Hematopoietic multipotent progenitor cell treated with erythropoietin and hydrocortisone succinate and interleukin-3 and kit ligand, for 17 days (in vitro differentiated cells): ENCODE measurements around the gene TOP2B.

Experiments used
- DNase-seq: peaks from one replicate; pipeline ENCODE4 v3.0.0-alpha.2; 2015; ENCODE audit warnings: low spot score

Gene TOP2B

GRCh38 chr3:25583343-25583742 lies 81.4 kb downstream of the TOP2B start:
- no peak for DNase-seq

DNA sequence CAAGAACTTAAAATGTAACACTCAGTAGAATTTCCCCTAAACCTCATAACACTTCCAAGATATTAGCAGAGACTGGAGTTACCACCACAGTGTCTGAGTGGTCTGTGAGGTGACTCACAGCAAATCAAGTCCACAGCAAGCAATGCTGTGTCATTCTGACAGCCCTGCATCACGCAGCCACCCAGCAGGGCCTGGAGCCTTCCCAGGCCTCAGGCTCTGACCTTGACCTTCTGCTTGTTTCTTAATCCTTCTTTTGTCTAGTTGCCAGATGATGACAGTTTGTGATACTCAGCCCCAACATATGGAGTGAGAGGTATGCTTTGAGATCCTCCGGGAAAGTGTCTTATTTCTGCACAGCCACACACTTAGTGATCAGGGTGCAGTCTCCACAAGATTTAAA lies 82.5 kb downstream of the TOP2B start:
- no peak for DNase-seq

- no peak for DNase-seq
Observed at GRCh38 chr3:25581823-25582222, 82.9 kb downstream of the TOP2B start.

- no peak for DNase-seq
Observed at GRCh38 chr3:25581335-25581734, 83.4 kb downstream of the TOP2B start.

DNA sequence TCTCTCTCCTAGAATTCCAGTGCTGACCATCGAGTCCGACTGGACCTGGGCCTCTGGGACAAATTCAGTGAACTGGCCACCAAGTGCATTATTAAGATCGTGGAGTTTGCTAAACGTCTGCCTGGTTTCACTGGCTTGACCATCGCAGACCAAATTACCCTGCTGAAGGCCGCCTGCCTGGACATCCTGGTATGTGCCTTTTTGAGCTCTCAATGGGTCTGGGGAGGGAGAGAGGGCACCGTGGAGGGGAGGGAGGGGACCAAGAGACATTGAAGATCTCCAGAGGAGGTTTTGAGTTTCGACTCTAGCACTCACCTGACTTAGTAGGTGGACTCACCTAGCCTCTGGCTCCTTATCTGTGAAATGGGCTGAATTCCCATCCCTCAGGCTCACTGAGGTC lies 84.2 kb downstream of the TOP2B start:
- DNase-seq = no peak

DNA sequence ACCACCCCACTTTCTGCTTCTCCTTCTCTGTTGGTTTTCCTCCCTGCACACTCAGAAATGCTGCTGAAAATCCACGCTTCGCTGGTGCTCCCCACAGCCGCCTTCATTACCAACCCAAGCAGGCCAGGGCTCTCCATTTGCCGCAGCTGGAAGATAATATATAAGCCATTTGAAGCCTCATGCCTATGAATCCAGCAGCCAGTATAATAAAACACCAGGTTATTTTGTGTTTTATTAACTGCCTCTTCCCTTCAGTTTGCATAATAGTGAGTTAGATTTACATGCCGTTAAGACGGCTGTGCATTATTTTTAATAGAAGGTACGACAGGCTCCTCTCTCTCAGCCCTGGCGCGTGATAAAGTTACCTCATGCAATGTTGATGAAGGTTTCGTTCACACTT lies 86.6 kb downstream of the TOP2B start:
- no peak for DNase-seq

DNA sequence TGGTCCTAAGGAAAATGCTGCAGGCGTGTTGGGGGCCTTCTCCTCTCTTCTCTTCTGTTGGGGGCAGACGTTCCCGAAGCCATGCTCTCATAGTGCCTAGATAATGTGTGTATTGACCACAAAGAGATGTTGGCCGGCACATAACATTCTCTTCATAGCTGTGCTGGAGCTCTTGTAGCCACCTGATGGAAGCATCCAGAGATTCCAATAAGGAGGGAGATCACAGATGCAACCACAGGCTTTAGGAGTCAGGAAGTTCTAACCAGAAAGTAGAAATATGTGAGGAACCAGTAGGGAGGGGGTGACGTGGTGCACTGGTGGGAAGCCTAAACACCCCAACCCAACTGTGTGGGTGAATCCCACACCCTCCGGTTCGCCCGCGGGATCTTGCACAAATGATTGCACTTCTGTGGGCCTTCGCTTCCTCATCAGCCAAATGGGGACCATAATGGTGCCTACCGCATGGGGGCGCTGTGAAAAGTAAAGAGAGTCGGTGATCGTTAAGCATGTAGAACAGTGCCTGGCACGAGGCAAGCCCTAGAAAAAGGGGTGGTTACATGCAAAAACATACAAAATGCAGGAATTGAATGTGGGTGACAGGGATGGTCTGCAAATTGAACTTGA lies 87.8 kb downstream of the TOP2B start:
- no peak for DNase-seq

DNA sequence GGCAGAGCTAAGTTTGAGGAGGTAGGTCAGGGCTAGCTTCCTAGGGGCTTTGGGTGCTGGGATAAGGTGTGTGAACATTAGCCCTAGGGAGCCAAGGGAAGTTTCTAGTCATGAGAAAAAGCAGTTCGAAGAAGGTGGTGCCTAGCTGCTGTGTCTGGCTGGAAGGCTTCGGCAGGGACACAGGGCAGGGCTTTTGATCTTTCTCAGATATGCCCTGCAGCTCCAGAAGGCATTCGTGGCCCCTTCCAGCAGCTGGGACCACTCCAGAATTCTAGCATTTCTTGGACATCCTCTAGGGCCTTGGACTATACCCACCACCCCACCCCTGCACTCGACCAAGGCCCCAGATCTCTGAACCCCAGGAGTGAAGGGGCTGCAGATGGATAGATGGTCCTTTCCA lies 88.6 kb downstream of the TOP2B start:
- no peak for DNase-seq

- no peak for DNase-seq
Observed at GRCh38 chr3:25575001-25575400, 89.7 kb downstream of the TOP2B start.

DNA sequence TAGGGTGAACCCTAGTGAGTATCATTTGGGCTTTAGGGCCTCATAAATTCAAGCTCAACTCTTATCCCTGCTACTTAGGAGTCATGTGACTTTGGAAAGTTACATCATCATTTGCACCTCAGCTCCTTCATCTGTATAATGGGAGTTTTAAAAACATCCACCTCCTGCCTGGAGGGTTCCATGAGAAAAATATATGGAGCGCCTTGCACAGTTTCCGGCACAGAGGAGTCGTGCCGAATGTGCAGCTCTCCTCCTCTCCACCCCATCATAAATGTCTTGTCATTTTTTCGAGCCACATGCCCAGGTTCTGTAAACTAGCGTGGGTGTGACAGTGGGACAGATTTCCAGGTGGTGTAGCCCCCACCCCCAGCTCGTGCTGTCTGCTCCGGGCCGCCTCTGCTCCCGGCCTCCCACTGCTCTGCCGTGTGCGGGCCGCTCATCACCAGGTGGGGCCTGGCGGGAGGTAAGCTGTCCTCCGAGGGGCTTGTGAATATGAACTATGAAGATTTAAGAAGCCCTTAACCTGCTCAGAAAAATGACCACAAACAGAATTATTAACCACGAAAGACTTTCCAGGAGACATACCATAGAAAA lies 90.4 kb downstream of the TOP2B start:
- DNase-seq = no peak

DNA sequence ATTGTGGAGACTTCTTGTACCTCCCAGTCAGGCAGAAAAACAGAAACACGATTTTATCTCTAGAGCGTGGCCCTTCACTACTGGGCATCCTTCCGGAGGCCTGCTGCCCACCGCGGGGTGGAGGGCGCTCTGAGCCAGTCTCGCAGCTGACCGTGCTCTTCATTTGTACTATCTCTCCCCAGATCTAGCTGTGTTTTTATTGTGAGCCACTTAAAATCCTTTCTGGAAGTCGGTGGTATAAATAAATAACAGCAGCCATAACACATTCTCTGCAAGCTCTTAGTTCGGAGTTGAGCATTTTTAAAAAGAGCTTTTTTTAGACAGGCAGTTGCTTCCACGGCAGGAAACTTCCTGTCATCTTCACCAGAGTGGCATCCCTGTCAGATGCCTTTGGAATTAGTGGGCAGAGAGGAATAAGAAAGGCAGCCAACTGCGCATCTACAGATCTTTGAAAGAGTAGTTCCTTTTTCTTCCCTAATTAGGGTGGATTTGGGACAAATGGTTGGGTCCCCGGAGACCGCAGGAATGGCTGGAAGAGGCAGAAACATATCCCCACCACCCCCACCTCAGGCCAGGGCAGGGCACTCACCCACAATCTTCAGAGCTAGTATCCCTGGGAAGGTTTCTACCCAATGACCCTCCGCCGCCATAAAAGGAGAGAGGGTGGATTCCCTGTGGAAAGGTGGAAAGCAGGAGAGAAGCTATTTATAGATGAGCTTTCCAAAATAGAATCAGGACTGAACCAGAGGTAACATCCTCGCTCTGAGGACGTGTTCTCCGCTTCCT lies 91.1 kb downstream of the TOP2B start:
- DNase-seq = no peak

- no peak for DNase-seq
Observed at GRCh38 chr3:25572919-25573385, 91.8 kb downstream of the TOP2B start.

DNA sequence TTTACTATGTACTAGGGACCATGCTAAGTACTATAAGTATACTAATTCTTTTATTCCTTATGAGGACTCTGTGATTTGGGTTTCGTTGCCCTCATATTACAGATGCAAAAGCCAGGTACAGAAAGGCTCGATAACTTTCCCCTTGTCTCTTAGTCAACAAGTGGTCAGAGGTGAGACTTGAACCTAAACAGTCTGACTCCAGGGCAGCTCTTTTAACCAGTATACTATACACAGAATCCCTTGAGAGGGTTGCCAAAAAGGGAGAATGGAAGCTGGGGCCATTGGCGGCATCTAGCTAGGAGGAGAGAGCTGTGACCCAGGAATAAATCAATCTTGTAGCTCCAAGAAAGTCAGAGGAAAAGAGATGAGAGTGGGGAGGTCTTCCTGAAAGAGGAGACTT lies 92.4 kb downstream of the TOP2B start:
- no peak for DNase-seq

- no peak for DNase-seq
Observed at GRCh38 chr3:25571285-25571684, 93.4 kb downstream of the TOP2B start.

DNA sequence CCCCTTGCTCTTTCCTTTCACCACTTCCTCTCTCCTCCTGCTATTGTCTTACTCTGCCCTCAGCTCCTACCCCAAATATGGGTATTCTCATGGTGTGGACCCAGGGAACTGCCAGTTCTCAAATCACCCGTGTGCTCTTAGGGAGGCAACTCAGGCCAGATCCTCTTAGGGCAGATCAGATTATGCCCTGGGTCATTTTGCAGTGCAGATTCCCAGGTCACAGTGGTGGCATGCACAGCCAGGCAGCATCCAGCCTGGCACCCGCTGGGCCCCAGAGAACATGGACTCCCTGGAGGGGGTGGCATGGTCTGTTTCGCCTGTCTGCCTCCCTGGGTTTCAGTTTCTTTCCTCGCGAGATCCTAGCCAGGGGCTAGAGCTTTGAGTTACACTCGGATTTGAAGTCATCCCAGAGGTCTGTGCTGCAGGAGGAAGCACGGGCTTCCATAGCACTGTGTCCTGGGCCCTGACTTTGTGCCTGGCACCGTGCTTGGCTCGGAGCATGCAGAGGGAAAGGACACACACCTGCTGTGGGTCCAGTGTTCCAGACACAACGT lies 96.1 kb downstream of the TOP2B start:
- DNase-seq = no peak

GRCh38 chr3:25567806-25568524 lies 96.7 kb downstream of the TOP2B start:
- DNase-seq = no peak

DNA sequence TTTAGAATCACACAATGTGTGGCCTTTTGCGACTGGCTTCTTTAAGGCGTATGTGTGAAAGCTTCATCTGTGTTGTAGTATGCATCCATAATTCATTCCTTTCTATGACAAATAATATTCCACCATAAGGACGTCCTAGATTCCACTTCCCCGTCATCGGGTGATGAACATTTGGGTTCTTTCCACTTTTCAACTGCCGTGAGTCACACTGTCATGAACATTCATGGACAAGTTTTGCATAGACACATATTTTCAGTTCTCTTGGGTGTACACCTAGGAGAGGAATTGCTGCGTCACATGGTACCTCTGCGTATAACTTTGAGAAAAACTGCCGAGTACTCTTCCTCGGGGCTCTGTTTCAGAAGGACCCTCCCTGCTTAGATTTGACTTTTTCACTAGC lies 97.3 kb downstream of the TOP2B start:
- no peak for DNase-seq

GRCh38 chr3:25566358-25566920 lies 98.3 kb downstream of the TOP2B start:
- DNase-seq = no peak

DNA sequence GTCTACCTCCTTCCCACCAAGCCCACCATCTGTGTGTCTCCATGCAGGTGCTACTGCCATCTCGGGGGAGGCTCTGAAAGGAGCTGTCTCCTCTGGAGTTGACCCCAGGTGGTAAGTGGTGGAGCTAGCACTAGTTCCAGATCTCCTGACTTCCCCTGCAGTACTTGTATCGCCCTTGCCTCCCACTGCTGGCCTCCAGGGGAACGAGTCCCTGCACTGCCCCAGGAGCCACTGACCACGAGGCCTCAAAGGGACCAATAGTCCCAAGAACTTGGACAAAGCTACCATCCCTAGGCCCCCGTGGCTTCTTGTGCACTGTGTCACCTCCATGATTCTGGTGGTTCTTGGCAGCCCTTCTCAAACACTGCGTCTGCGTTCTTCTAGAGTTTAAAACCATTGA lies 98.9 kb downstream of the TOP2B start:
- no peak for DNase-seq

DNA sequence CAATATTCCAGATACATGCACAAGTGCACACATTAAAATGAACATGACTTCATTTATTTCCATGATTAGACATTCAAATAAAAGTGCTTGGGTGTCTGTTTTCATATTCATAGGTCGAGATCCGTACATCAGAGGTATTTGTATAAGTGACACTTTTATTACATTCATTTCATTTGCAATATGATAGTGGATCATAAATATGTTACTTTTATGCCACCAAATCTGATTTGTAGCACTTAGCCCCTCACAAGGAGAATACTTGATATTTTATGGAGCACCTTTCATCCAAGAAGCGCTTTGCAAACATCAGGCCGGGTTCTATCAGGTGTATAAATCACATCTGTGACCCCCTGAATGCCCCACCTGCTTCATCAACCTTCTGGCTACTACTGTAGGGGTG lies 100.6 kb downstream of the TOP2B start:
- no peak for DNase-seq

- DNase-seq = no peak
Observed at GRCh38 chr3:25563601-25564000, 101.1 kb downstream of the TOP2B start.

GRCh38 chr3:25558796-25559195 lies 105.9 kb downstream of the TOP2B start:
- DNase-seq = no peak
